Mononuclear cell (primary cell): ENCODE measurements around the gene RPS6KA5. TPM values are rescaled to one million over a fixed set of nuclear protein-coding genes. Genes with fewer than 3 reads are reported as not detected.
"Not testable (repeated sequence)": the region's sequence is repeated elsewhere in the genome, so short reads cannot be mapped to it uniquely, and the experiment has no call there.

Experiments
- H3K27me3 ChIP-seq: 2 replicates; pipeline ENCODE4 v1.6.0; 2011; ENCODE audit warnings: low read length, control low read depth; ENCODE audit not compliant: insufficient read depth
- H3K4me1 ChIP-seq: 2 replicates; pipeline ENCODE4 v1.5.1; 2011; ENCODE audit warnings: mild to moderate bottlenecking, low read length, control low read depth; ENCODE audit not compliant: insufficient read depth
- H3K4me3 ChIP-seq: 2 replicates; pipeline ENCODE4 v1.5.1; 2011; ENCODE audit warnings: mild to moderate bottlenecking, low read length, moderate library complexity
- H3K9me3 ChIP-seq: 2 replicates; pipeline ENCODE4 v1.5.1; 2011; ENCODE audit warnings: low read depth, mild to moderate bottlenecking, control low read depth, low read length
- total RNA-seq: library from RNA; depleted of rRNA; stranded (reverse); fragments of >200 nt; gene quantifications from one replicate; pipeline ENCODE4 v1.2.3, GENCODE V29; 2012

Gene RPS6KA5
- total RNA-seq, 1 donor: 12.5 TPM

DNA sequence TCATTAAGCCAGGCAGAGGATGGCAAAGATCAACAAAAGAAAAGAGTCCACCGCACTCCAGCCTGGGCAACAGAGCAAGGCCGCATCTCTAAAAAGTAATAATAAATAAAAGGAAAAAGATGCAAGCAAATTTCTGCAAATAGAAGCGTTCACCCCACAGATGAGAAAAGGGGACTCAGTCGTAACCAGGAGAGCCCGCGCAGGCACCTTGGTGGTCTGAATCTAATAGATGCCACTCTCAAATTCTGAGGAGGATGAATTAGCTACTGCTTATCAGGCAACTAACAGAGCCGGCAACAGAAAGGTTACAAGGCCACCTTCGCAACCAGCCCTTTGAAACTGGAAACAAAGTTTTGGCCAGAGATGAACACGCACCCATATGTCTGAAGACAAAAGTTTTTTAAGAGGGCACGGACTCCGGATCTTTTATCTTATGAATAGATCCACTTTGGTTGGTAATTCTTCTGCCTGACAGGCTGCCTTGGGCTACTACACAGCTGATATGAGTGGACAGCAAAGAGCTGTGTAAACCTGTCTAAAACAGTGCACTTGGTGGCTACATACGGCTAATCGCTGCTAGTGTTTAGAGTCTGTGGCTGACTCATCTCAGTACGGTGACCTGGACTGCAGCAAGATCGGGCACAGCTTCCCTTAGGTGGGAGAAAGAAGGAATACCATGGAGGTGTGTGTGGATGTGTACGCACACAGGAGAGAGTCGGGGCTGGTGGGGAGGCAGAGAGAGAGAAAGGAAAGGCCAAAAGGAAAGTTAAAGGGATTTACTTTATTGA lies 211.3 kb downstream of the RPS6KA5 start:
- no peaks in the 10 kb centered on the region for H3K27me3 ChIP-seq
- no peaks in the 10 kb centered on the region for H3K4me1 ChIP-seq
- no peak overlapping the region for H3K4me3 ChIP-seq
- no peaks in the 10 kb centered on the region for H3K9me3 ChIP-seq

DNA sequence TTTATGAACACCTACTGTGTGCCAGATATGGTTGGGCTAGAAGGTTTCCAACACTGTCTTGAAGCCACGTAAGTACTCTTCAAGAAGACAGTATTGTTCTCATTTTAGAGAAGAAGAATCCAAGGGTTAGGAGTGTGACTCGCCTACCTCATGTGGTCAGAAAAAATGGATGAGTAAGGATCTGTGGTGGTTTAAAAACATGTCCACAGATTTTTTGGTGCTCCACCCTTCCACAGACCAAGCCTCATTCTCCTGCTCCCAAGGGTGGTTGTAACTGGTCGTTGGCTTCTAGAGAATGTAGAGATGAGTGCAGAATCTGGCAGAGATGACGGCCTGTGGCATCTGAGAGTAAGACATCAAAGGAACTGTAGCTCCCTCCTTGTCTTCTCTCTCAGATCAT lies 213.9 kb downstream of the RPS6KA5 start:
- no peaks in the 10 kb centered on the region for H3K9me3 ChIP-seq
- H3K4me1 ChIP-seq: no peaks in the 10 kb centered on the region
- H3K4me3 ChIP-seq: no peak overlapping the region
- H3K27me3 ChIP-seq: no peaks in the 10 kb centered on the region

- H3K4me3 ChIP-seq: no peak overlapping the region
- no peaks in the 10 kb centered on the region for H3K9me3 ChIP-seq
These were observed 216.1 kb downstream of the RPS6KA5 start for GRCh38 chr14:90844321-90844720.

GRCh38 chr14:90842726-90843125 lies 217.7 kb downstream of the RPS6KA5 start:
- Histone ChIP-seq H3K4me3 (no peak overlapping the region), H3K27me3 (no peaks in the 10 kb centered on the region), H3K4me1 (no peaks in the 10 kb centered on the region), H3K9me3 (no peaks in the 10 kb centered on the region)

More at GRCh38 chr14:90844321-90844720, 216.1 kb downstream of the RPS6KA5 start:
- no peaks in the 10 kb centered on the region for H3K27me3 ChIP-seq
- H3K4me1 ChIP-seq: no peaks in the 10 kb centered on the region

DNA sequence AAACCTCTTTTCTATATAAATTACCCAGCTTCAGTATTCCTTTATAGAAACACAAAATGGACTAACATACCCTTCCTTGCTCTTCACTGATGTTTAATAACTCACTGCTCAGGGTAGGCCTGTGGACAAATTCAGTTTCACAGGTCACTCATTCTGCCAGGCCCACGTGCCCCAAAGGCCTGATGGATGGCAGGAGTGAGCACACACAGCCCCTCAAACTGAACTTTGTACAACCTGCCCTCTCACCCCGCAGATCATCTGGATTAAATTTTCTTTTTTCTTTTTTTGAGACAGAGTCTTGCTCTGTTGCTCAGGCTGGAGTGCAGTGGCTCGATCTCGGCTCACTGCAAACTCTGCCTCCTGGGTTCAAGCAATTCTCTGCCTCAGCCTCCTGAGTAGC lies 219.8 kb downstream of the RPS6KA5 start:
- not testable (repeated sequence) for H3K27me3 ChIP-seq, H3K4me3 ChIP-seq, H3K9me3 ChIP-seq
- peaks cover 10% of the 10 kb centered on the region for H3K4me1 ChIP-seq

GRCh38 chr14:90839889-90840266 lies 220.6 kb downstream of the RPS6KA5 start:
- peaks cover 10% of the 10 kb centered on the region for H3K4me1 ChIP-seq
- H3K9me3 ChIP-seq: no peaks in the 10 kb centered on the region
- H3K27me3 ChIP-seq: no peaks in the 10 kb centered on the region
- H3K4me3 ChIP-seq: no peak overlapping the region

DNA sequence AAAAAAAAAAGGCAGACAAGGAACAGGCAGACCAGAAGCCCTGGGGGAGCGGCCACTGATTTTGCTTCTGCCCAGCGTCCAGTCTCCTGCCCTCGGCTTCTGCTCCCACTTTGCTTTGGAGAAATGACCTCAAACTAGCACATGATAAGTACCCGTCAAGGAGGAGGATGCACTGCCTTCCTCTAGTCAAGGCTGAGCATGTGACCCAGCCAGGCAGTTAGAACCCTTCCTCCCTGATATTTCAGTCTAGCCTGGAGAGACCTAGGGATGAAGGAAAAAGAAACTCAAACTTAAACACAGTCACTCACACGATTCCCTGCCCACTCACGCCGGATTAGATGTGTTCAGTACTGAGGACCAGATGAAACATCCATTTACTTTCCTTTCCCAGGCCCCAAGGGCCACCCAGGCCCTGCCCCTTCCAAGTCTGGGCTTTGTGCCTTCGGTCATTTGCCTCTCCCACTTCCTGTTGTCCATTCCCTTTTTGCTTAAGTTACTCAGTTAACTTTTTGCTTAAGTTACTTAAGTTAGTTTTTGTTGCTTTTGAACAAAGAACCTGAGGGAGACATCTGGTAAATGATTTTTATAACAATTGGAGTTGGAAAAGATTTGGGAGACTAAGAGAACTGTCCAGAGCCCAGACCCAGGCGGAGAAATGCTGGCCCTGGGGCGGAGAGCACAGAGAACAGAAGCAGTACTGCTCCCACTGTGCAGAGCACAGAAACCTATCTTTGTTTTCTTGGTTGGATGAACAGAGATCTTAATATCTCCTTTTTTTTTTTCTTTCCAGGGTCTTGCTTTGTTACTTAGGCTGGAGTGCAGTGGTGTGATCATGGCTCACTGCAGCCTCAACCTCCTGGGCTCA lies 221.2 kb downstream of the RPS6KA5 start:
- Histone ChIP-seq H3K9me3 (no peaks in the 10 kb centered on the region), H3K27me3 (no peaks in the 10 kb centered on the region), H3K4me3 (no peak overlapping the region), H3K4me1 (peaks cover 10% of the 10 kb centered on the region)

DNA sequence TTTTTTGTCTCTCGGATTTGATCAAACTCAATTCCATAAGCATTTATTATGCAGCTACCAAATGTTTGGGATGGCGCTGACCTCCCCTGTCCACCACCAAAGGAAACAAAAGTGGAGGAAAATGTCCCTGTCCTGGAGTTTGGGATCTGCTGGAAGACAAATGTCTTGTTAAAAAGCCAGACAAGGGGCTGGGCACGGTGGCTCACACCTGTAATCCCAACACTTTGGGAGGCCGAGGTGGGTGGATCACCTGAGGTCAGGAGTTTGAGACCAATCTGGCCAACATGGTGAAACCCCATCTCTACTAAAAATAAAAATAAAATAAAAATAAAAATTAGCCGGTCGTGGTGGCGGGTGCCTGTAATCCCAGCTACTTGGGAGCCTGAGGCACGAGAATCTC lies 221.9 kb downstream of the RPS6KA5 start:
- not testable (repeated sequence) for H3K27me3 ChIP-seq, H3K4me3 ChIP-seq, H3K9me3 ChIP-seq
- H3K4me1 ChIP-seq: peaks cover 10% of the 10 kb centered on the region

- Histone ChIP-seq H3K27me3 (no peaks in the 10 kb centered on the region), H3K4me1 (peaks cover 10% of the 10 kb centered on the region), H3K4me3 (no peak overlapping the region), H3K9me3 (no peaks in the 10 kb centered on the region)
These were observed 223.1 kb downstream of the RPS6KA5 start for GRCh38 chr14:90837355-90837754.

DNA sequence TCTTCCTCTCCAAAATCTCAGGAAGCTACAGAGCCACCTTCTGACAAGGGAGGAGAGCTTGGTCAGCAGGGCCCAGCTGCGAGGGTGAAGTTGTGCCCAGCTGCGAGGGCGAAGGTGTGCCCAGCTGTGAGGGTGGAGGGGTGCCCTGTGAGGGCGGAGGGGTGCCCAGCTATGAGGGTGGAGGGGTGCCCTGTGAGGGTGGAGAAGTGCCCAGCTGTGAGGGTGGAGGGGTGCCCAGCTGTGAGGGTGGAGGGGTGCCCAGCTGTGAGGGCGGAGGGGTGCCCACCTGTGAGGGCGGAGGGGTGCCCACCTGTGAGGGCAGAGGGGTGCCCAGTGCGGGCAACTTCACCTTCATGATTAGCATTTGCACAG lies 223.8 kb downstream of the RPS6KA5 start:
- Histone ChIP-seq H3K4me3 (no peak overlapping the region), H3K27me3 (no peaks in the 10 kb centered on the region), H3K4me1 (peaks cover 10% of the 10 kb centered on the region), H3K9me3 (no peaks in the 10 kb centered on the region)

DNA sequence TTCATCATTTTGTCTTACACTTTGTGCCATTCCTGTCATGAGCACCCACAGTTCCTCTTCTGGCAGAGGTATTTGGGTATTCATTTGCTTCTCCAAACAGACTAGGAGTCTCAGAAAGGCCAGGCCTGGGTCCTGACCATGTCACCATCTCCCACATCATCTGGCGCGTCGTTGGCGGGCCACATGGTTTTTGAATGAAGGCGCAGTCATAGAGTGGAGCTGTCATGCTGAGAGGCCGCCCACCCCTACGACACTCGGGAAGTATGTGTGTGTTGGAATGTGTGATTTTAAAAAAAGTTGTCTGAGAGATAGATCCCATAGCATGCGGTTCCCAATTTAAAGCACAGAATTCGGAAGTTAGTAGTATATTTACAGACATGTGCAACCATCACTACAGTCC lies 228.6 kb downstream of the RPS6KA5 start:
- H3K4me3 ChIP-seq: no peak overlapping the region

GRCh38 chr14:90830931-90831701 lies 229.3 kb downstream of the RPS6KA5 start:
- Histone ChIP-seq H3K4me3 (no peak overlapping the region), H3K27me3 (no peaks in the 10 kb centered on the region), H3K4me1 (peaks cover 24% of the 10 kb centered on the region), H3K9me3 (no peaks in the 10 kb centered on the region)

More for the DNA sequence above, 228.6 kb downstream of the RPS6KA5 start:
- H3K4me1 ChIP-seq: peaks cover 31% of the 10 kb centered on the region
- no peaks in the 10 kb centered on the region for H3K9me3 ChIP-seq
- no peaks in the 10 kb centered on the region for H3K27me3 ChIP-seq

GRCh38 chr14:90829677-90830076 lies 230.8 kb downstream of the RPS6KA5 start:
- H3K27me3 ChIP-seq: no peaks in the 10 kb centered on the region
- H3K4me3 ChIP-seq: no peak overlapping the region
- peaks cover 23% of the 10 kb centered on the region for H3K4me1 ChIP-seq
- H3K9me3 ChIP-seq: no peaks in the 10 kb centered on the region

GRCh38 chr14:90828642-90829487 lies 231.6 kb downstream of the RPS6KA5 start:
- Histone ChIP-seq H3K27me3 (no peaks in the 10 kb centered on the region), H3K4me3 (peak overlapping the region; percentile 29), H3K4me1 (peaks cover 23% of the 10 kb centered on the region), H3K9me3 (no peaks in the 10 kb centered on the region)
